ENCODE data around the gene LRIF1. TPM values are rescaled to one million over a fixed set of nuclear protein-coding genes. Genes with fewer than 3 reads are reported as not detected.

LRIF1 gene
- total and polyA plus RNA-seq, 2 of the 4 experiments (the other 2 are of a cell fraction) = 5.4 to 6.8 TPM

GRCh38 chr1:110944806-110945205, 18.9 kb downstream of the LRIF1 start:
- Histone ChIP-seq H2BK120ac (ENCODE audit: low read depth, low read length) (no peak overlapping the region), H2BK20ac (ENCODE audit: low read depth, low read length) (no peak overlapping the region), H3K4ac (ENCODE audit: low read depth, low read length) (no peak overlapping the region), H3K36me3 (ENCODE audit: control insufficient read depth, insufficient read depth, low read length) (peaks cover 7% of the 10 kb centered on the region), H3K27ac (ENCODE audit: insufficient read depth, low read length) (no peak overlapping the region), H3K9ac (ENCODE audit: low read depth, low read length) (no peak overlapping the region), H3K23ac (ENCODE audit: low read depth, low read length) (no peak overlapping the region), H3K4me1 (ENCODE audit: control insufficient read depth, insufficient read depth, low read length) (no peaks in the 10 kb centered on the region), H3K4me2 (ENCODE audit: low read depth, low read length) (no peak overlapping the region), H3K9me1 (ENCODE audit: insufficient read depth, low read length) (no peaks in the 10 kb centered on the region), H2AK9ac (replicated peaks; ENCODE audit: low read depth, low read length, poor library complexity) (no peak overlapping the region), H3K18ac (ENCODE audit: low read depth, low read length) (no peak overlapping the region), H3K14ac (replicated peaks; ENCODE audit: low read depth, low read length) (no peak overlapping the region), H4K91ac (ENCODE audit: insufficient read depth, low read depth, low read length) (no peak overlapping the region), H4K8ac (ENCODE audit: low read depth in 2 of 2, low read length in 2 of 2) (no peak overlapping the region), H2BK5ac (ENCODE audit: low read depth, low read length, poor library complexity, severe bottlenecking) (no peak overlapping the region), H2AFZ (replicated peaks; ENCODE audit: low read length, poor library complexity) (no peak overlapping the region), H4K20me1 (ENCODE audit: insufficient read depth, low read length) (no peaks in the 10 kb centered on the region), H3K56ac (ENCODE audit: extremely low read depth, insufficient read depth, low read length) (no peak overlapping the region), H3K79me1 (ENCODE audit: low read depth in 1 of 2, low read length in 2 of 2) (no peaks in the 10 kb centered on the region), H2BK15ac (ENCODE audit: low read depth, low read length) (no peak overlapping the region), H3K4me3 (ENCODE audit: insufficient read depth, low read depth, low read length) (no peak overlapping the region), H3K9me3 (ENCODE audit: control insufficient read depth, insufficient read depth, low read length) (no peaks in the 10 kb centered on the region), H2AK5ac (ENCODE audit: low read depth, low read length) (no peak overlapping the region), H4K5ac (ENCODE audit: low read depth, low read length) (no peak overlapping the region), H3K27me3 (ENCODE audit: control insufficient read depth, insufficient read depth, low read length) (no peaks in the 10 kb centered on the region)
- dilution Hi-C loops (cut with HindIII; ENCODE audit: low sequenced_read_pairs, unreplicated experiment) (no loop called here), in situ Hi-C loops (cut with MboI; ENCODE audit: low sequenced_read_pairs) (no loop called here), intact Hi-C loops (cut with micrococcal nuclease) (no loop called here)
- TF ChIP-seq RCOR1 (IDR thresholded peaks at IDR 0.05; ENCODE audit: insufficient replicate concordance, low read length) (no peak), BHLHE40 (IDR thresholded peaks at IDR 0.05; ENCODE audit: low read depth, low read length) (no peak), MXI1 (IDR thresholded peaks at IDR 0.05; ENCODE audit: borderline replicate concordance, low read depth, low read length) (no peak), RAD21 (IDR thresholded peaks at IDR 0.05; ENCODE audit: low read length) (no peak), CTCF (conservative IDR thresholded peaks at IDR 0.05; ENCODE audit: low read depth, low read length) (no peak), FOS (IDR thresholded peaks at IDR 0.05; ENCODE audit: low read depth, low read length) (no peak)
- CTCF ChIA-PET = no interaction called here
- ATAC-seq (ENCODE audit: low read depth) = no peak
- no TSS peak for BruUV-seq (replicated peaks)
- POLR2A ChIA-PET (ENCODE audit: unreplicated experiment) = no interaction called here
- 80% methylated on average over 1 of the region's 3 CpGs; no CpG with 5 or more reads in 1 of the 2 experiments for WGBS, 2 experiments (ENCODE audit: extremely low coverage in 2 of 2, insufficient read length in 1 of 2)
- DNase-seq = no peak
